ENCODE measurements around the gene KANSL2.

Gene KANSL2

DNA sequence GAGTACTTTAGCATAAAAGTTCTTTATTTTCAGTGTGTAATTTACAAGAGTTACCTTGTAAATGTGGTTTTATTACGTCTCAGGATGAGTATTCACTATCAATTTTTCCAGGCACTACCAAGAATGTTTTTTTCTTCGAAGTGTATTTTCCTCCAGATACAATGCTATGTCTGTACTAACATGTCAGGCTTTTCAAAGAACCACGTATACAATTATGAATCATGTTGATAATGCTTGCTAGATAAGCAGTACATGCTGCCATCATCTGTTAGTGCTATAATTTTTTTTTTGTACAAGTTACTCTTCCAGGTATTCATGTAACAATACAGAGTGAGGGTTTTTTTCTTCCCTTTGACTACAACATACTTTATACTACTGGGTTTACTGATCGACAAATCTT lies 5.6 kb upstream of the KANSL2 start:
- TF ChIP-seq, protein P1, sequence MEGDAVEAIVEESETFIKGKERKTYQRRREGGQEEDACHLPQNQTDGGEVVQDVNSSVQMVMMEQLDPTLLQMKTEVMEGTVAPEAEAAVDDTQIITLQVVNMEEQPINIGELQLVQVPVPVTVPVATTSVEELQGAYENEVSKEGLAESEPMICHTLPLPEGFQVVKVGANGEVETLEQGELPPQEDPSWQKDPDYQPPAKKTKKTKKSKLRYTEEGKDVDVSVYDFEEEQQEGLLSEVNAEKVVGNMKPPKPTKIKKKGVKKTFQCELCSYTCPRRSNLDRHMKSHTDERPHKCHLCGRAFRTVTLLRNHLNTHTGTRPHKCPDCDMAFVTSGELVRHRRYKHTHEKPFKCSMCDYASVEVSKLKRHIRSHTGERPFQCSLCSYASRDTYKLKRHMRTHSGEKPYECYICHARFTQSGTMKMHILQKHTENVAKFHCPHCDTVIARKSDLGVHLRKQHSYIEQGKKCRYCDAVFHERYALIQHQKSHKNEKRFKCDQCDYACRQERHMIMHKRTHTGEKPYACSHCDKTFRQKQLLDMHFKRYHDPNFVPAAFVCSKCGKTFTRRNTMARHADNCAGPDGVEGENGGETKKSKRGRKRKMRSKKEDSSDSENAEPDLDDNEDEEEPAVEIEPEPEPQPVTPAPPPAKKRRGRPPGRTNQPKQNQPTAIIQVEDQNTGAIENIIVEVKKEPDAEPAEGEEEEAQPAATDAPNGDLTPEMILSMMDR (IDR thresholded peaks at IDR 0.05; ENCODE audit: insufficient read depth, low read length, poor library complexity, severe bottlenecking) = no peak
- no peak for TF ChIP-seq EZH2phosphoT487 (conservative IDR thresholded peaks at IDR 0.05; ENCODE audit: low read length)

DNA sequence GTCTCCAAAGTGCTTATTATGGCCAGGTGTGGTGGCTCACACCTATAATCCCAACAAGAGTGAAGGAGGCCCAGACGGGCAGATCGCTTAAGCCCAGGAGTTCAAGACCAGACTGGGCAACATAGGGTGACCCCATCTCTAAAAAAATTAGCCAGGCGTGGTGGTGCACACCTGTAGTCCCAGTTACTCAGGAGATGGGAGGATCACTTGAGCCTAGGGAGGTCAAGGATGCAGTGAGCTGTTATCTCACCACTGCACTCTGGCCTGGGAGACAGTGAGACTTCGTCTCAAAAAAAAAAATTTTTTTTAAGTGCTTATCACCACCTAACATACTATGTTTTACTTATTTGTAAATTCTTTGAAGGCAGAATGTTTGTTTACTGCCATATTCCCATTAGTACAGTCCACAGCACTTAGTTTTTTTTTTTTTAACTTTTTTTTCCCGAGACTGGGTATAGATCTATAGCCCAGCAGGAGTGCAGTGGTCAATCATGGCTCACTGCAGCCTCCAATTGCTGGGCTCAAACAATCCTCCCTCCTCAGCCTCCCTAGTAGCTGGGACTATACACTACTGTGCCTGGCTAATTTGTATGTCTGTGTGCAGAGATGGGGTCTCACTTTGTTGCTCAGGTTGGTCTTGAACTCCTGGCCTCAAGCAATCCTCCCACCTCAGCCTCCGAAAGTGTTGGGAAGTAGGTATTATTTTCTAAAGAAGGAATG lies 4.7 kb upstream of the KANSL2 start:
- Histone ChIP-seq H3K36me3 (ENCODE audit: low read length) (peaks cover 10% of the 10 kb centered on the region; the same call in 1 of the 2 replicates), H3K4me3 (ENCODE audit: insufficient read depth, low read length, poor library complexity, severe bottlenecking) (no peak overlapping the region), H4K20me1 (ENCODE audit: low read depth, low read length) (no peaks in the 10 kb centered on the region), H3K4me2 (ENCODE audit: low read depth, low read length, poor library complexity, severe bottlenecking) (no peak overlapping the region), H2AFZ (ENCODE audit: low read depth, low read length, severe bottlenecking) (no peak overlapping the region), H3K27me3 (ENCODE audit: low read length) (no peaks in the 10 kb centered on the region), H3K9ac (ENCODE audit: low read length) (no peak overlapping the region), H3K27ac (ENCODE audit: low read depth, low read length) (no peak overlapping the region), H3K9me2 (replicated peaks; ENCODE audit: insufficient read depth, low read length) (no peaks in the 10 kb centered on the region), H3K79me2 (ENCODE audit: insufficient read depth, low read length) (peaks cover 2% of the 10 kb centered on the region), H3K9me3 (ENCODE audit: insufficient read depth, low read length) (no peaks in the 10 kb centered on the region), H3F3A (ENCODE audit: insufficient read depth) (peaks cover 11% of the 10 kb centered on the region; the same call in 1 of the 2 replicates)
- TF ChIP-seq, protein P1 (IDR thresholded peaks at IDR 0.05; ENCODE audit: insufficient read depth, low read length, poor library complexity, severe bottlenecking) = no peak
- TF ChIP-seq EZH2phosphoT487 (conservative IDR thresholded peaks at IDR 0.05; ENCODE audit: low read length) = no peak

More for the DNA sequence above, 5.6 kb upstream of the KANSL2 start:
- H3K27ac ChIP-seq (ENCODE audit: low read depth, low read length) = no peak overlapping the region
- H3K27me3 ChIP-seq (ENCODE audit: low read length) = no peaks in the 10 kb centered on the region
- H3K79me2 ChIP-seq (ENCODE audit: insufficient read depth, low read length) = no peaks in the 10 kb centered on the region
- peaks cover 13% of the 10 kb centered on the region; the same call in 1 of the 2 replicates for H3K36me3 ChIP-seq (ENCODE audit: low read length)
- no peak overlapping the region for H3K4me2 ChIP-seq (ENCODE audit: low read depth, low read length, poor library complexity, severe bottlenecking)
- no peak overlapping the region for H2AFZ ChIP-seq (ENCODE audit: low read depth, low read length, severe bottlenecking)
- no peaks in the 10 kb centered on the region for H3K9me2 ChIP-seq (replicated peaks; ENCODE audit: insufficient read depth, low read length)
- no peak overlapping the region for H3K9ac ChIP-seq (ENCODE audit: low read length)
- H3F3A ChIP-seq (ENCODE audit: insufficient read depth) = peaks cover 11% of the 10 kb centered on the region; the same call in 1 of the 2 replicates
- H3K4me3 ChIP-seq (ENCODE audit: insufficient read depth, low read length, poor library complexity, severe bottlenecking) = no peak overlapping the region
- no peaks in the 10 kb centered on the region for H4K20me1 ChIP-seq (ENCODE audit: low read depth, low read length)
- H3K9me3 ChIP-seq (ENCODE audit: insufficient read depth, low read length) = no peaks in the 10 kb centered on the region

DNA sequence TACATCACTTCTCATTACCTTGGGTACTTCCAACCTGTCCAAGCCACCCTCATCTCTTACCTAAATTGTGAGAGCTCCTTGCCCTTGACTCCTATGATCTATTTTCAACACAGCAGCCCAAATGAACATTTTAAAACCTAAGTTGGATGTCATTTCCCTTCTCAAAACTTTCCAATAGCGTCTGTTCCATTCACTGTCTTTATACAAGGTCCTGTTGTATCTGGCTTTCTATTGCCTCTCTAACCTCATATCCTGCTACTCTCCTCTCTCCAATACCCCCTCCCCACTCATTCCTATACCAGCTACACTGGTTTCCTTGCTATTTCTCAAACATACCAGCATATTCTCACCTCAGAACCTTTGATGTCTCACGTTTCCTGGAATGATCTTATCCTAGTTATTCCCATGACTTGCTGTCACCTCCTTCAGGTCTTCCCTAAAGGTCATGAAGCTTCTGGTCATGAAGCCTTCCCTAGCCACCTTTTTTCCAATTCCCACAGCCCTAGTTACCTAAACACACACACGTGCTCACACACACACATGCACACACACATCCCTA lies 4.1 kb upstream of the KANSL2 start:
- Histone ChIP-seq H3K9me3 (ENCODE audit: insufficient read depth, low read length) (no peaks in the 10 kb centered on the region), H3F3A (ENCODE audit: insufficient read depth) (peaks cover 11% of the 10 kb centered on the region; the same call in 1 of the 2 replicates), H3K9me2 (replicated peaks; ENCODE audit: insufficient read depth, low read length) (no peaks in the 10 kb centered on the region), H3K27me3 (ENCODE audit: low read length) (no peaks in the 10 kb centered on the region), H2AFZ (ENCODE audit: low read depth, low read length, severe bottlenecking) (no peak overlapping the region), H3K27ac (ENCODE audit: low read depth, low read length) (no peak overlapping the region), H3K36me3 (ENCODE audit: low read length) (peaks cover 5% of the 10 kb centered on the region; the same call in 1 of the 2 replicates), H3K4me3 (ENCODE audit: insufficient read depth, low read length, poor library complexity, severe bottlenecking) (no peak overlapping the region), H4K20me1 (ENCODE audit: low read depth, low read length) (no peaks in the 10 kb centered on the region), H3K9ac (ENCODE audit: low read length) (no peak overlapping the region), H3K4me2 (ENCODE audit: low read depth, low read length, poor library complexity, severe bottlenecking) (no peak overlapping the region), H3K79me2 (ENCODE audit: insufficient read depth, low read length) (peaks cover 9% of the 10 kb centered on the region)
- TF ChIP-seq, protein P1 (IDR thresholded peaks at IDR 0.05; ENCODE audit: insufficient read depth, low read length, poor library complexity, severe bottlenecking) = no peak
- TF ChIP-seq EZH2phosphoT487 (conservative IDR thresholded peaks at IDR 0.05; ENCODE audit: low read length) = no peak
